ENCODE results near the gene FBXO36. TPM values are rescaled to one million over a fixed set of nuclear protein-coding genes. Genes with fewer than 3 reads are reported as not detected.

The FBXO36 gene
- total and polyA plus RNA-seq, 2 of the 8 experiments (the other 6 are each of a cell fraction or from before 2014, with no cell fraction given): 3.4 TPM

- no peak for TF ChIP-seq EP300 (IDR thresholded peaks at IDR 0.05; ENCODE audit: borderline replicate concordance in 1 of 2, low read depth in 2 of 2, low read length in 2 of 2)
- no peak for TF ChIP-seq YY1 (IDR thresholded peaks at IDR 0.05; ENCODE audit: low read depth, low read length)
- no peak for TF ChIP-seq SP4 (IDR thresholded peaks at IDR 0.05; ENCODE audit: low read length)
- no peak for TF ChIP-seq CHD7 (IDR thresholded peaks at IDR 0.05; ENCODE audit: insufficient replicate concordance, low read length)
These were observed 8.4 kb downstream of the FBXO36 start (continued) for GRCh38 chr2:229930656-229931055.
